ENCODE measurements around the gene WDFY3. TPM values are rescaled to one million over a fixed set of nuclear protein-coding genes. Genes with fewer than 3 reads are reported as not detected.

WDFY3 gene
- total and polyA plus RNA-seq, 2 of the 4 experiments (the other 2 are of a cell fraction): 12.5 to 58.1 TPM

DNA sequence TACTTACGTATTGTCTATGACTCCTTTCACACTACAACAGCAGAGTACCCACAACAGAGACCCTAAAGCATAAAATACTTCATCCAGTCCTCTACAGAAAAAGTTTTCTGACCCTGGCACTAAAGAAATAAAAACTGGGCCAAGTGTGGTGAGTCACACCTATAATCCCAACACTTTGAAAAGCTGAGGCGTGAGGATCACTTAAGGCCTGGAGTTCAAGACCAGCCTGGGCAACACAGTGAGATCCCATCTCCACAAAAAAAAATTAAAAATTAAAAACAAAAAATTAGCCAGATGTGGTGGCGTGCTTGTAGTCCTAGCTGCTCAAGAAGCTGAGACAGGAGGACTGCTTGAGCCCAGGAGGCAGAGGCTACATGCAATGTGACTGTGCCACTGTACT, 66.9 kb downstream of the WDFY3 start:
- Histone ChIP-seq H3K4me3 (ENCODE audit: insufficient read depth, low read depth, low read length) (no peak overlapping the region), H3K36me3 (ENCODE audit: control insufficient read depth, insufficient read depth, low read length) (peaks cover 5% of the 10 kb centered on the region), H2BK15ac (ENCODE audit: low read depth, low read length) (no peak overlapping the region), H3K18ac (ENCODE audit: low read depth, low read length) (no peak overlapping the region), H3K9me1 (ENCODE audit: insufficient read depth, low read length) (no peaks in the 10 kb centered on the region; the same call in 1 of the 2 replicates), H3K4ac (ENCODE audit: low read depth, low read length) (no peak overlapping the region), H2BK120ac (ENCODE audit: low read depth, low read length) (no peak overlapping the region), H2AK9ac (replicated peaks; ENCODE audit: low read depth, low read length, poor library complexity) (no peak overlapping the region), H3K9me3 (ENCODE audit: control insufficient read depth, insufficient read depth, low read length) (no peaks in the 10 kb centered on the region), H4K91ac (ENCODE audit: insufficient read depth, low read depth, low read length) (no peak overlapping the region), H4K5ac (ENCODE audit: low read depth, low read length) (no peak overlapping the region), H3K14ac (replicated peaks; ENCODE audit: low read depth, low read length) (no peak overlapping the region), H2AFZ (replicated peaks; ENCODE audit: low read length, poor library complexity) (no peak overlapping the region), H3K23ac (ENCODE audit: low read depth, low read length) (no peak overlapping the region), H3K27me3 (ENCODE audit: control insufficient read depth, insufficient read depth, low read length) (no peaks in the 10 kb centered on the region), H2BK5ac (ENCODE audit: low read depth, low read length, poor library complexity, severe bottlenecking) (no peak overlapping the region), H3K27ac (ENCODE audit: insufficient read depth, low read length) (no peak overlapping the region), H3K4me1 (ENCODE audit: control insufficient read depth, insufficient read depth, low read length) (no peaks in the 10 kb centered on the region), H2BK20ac (ENCODE audit: low read depth, low read length) (no peak overlapping the region), H3K4me2 (ENCODE audit: low read depth, low read length) (no peak overlapping the region), H3K9ac (ENCODE audit: low read depth, low read length) (no peak overlapping the region), H2AK5ac (ENCODE audit: low read depth, low read length) (no peak overlapping the region), H3K79me1 (ENCODE audit: low read depth in 1 of 2, low read length in 2 of 2) (peaks cover 29 to 41% of the 10 kb centered on the region in 2 experiments), H3K56ac (ENCODE audit: extremely low read depth, insufficient read depth, low read length) (no peak overlapping the region), H4K20me1 (ENCODE audit: insufficient read depth, low read length) (no peaks in the 10 kb centered on the region), H4K8ac (ENCODE audit: low read depth in 2 of 2, low read length in 2 of 2) (no peak overlapping the region)
- ChIA-PET POLR2A (ENCODE audit: unreplicated experiment) (no interaction called here), CTCF (no interaction called here)
- in situ Hi-C loops (cut with MboI; ENCODE audit: low sequenced_read_pairs): no loop called here
- ATAC-seq (ENCODE audit: low read depth) (no peak), DNase-seq (no peak)
- intact Hi-C loops (cut with micrococcal nuclease): no loop called here
- no CpG with 5 or more reads among the region's 3 CpGs for WGBS, 2 experiments (ENCODE audit: extremely low coverage in 2 of 2, insufficient read length in 1 of 2)
- no TSS peak for BruUV-seq (replicated peaks)
- dilution Hi-C loops (cut with HindIII; ENCODE audit: low sequenced_read_pairs, unreplicated experiment): no loop called here
- TF ChIP-seq, protein P1, sequence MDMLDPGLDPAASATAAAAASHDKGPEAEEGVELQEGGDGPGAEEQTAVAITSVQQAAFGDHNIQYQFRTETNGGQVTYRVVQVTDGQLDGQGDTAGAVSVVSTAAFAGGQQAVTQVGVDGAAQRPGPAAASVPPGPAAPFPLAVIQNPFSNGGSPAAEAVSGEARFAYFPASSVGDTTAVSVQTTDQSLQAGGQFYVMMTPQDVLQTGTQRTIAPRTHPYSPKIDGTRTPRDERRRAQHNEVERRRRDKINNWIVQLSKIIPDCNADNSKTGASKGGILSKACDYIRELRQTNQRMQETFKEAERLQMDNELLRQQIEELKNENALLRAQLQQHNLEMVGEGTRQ (IDR thresholded peaks at IDR 0.05; ENCODE audit: low read depth, low read length): no peak
- no peak for TF ChIP-seq FOS (IDR thresholded peaks at IDR 0.05; ENCODE audit: low read depth, low read length)
- no peak for TF ChIP-seq POLR2A (IDR thresholded peaks at IDR 0.05; ENCODE audit: low read depth, low read length)
- TF ChIP-seq RFX5 (IDR thresholded peaks at IDR 0.05; ENCODE audit: low read depth, low read length): no peak
- TF ChIP-seq MXI1 (IDR thresholded peaks at IDR 0.05; ENCODE audit: borderline replicate concordance, low read depth, low read length): no peak
- TF ChIP-seq, protein P2, sequence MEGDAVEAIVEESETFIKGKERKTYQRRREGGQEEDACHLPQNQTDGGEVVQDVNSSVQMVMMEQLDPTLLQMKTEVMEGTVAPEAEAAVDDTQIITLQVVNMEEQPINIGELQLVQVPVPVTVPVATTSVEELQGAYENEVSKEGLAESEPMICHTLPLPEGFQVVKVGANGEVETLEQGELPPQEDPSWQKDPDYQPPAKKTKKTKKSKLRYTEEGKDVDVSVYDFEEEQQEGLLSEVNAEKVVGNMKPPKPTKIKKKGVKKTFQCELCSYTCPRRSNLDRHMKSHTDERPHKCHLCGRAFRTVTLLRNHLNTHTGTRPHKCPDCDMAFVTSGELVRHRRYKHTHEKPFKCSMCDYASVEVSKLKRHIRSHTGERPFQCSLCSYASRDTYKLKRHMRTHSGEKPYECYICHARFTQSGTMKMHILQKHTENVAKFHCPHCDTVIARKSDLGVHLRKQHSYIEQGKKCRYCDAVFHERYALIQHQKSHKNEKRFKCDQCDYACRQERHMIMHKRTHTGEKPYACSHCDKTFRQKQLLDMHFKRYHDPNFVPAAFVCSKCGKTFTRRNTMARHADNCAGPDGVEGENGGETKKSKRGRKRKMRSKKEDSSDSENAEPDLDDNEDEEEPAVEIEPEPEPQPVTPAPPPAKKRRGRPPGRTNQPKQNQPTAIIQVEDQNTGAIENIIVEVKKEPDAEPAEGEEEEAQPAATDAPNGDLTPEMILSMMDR (conservative IDR thresholded peaks at IDR 0.05; ENCODE audit: low read depth, low read length): no peak
- no peak for TF ChIP-seq BHLHE40 (IDR thresholded peaks at IDR 0.05; ENCODE audit: low read depth, low read length)
- TF ChIP-seq SMC3 (IDR thresholded peaks at IDR 0.05; ENCODE audit: low read depth, low read length): no peak
- no peak for TF ChIP-seq CHD1 (IDR thresholded peaks at IDR 0.05; ENCODE audit: low read depth, low read length)
